HG02884 (cell line): Measurements from ENCODE around the gene PLD1.
"Not testable (repeated sequence)": the region's sequence is repeated elsewhere in the genome, so short reads cannot be mapped to it uniquely, and the experiment has no call there.

Experiments used
- ATAC-seq: cut with Tn5 transposase; IDR thresholded peaks from one replicate; pipeline ENCODE4 v1.9.1; 2021; ENCODE audit warnings: mild to moderate bottlenecking, moderate library complexity; ENCODE audit not compliant: unreplicated experiment

The PLD1 gene

GRCh38 chr3:171626799-171627198, 183.5 kb downstream of the PLD1 start:
- ATAC-seq = not testable (repeated sequence)

- no peak for ATAC-seq
Measured at GRCh38 chr3:171622126-171622525, 188.2 kb downstream of the PLD1 start.

GRCh38 chr3:171620825-171621434, 189.4 kb downstream of the PLD1 start:
- ATAC-seq = no peak

- no peak for ATAC-seq
Measured at GRCh38 chr3:171616798-171617197, 193.5 kb downstream of the PLD1 start.

GRCh38 chr3:171615686-171616085, 194.6 kb downstream of the PLD1 start:
- no peak for ATAC-seq

- ATAC-seq = no peak
Measured at GRCh38 chr3:171615281-171615680, 195.0 kb downstream of the PLD1 start.

GRCh38 chr3:171614318-171614921, 195.9 kb downstream of the PLD1 start:
- no peak for ATAC-seq

- no peak for ATAC-seq
Measured at GRCh38 chr3:171607452-171607851, 202.8 kb downstream of the PLD1 start.

GRCh38 chr3:171606151-171606751, 204.0 kb downstream of the PLD1 start:
- ATAC-seq = no peak

- ATAC-seq = no peak
Measured at GRCh38 chr3:171604370-171604769, 205.9 kb downstream of the PLD1 start.

GRCh38 chr3:171602072-171602471, 208.2 kb downstream of the PLD1 start:
- ATAC-seq = no peak

GRCh38 chr3:171600030-171600429, 210.3 kb downstream of the PLD1 start:
- no peak for ATAC-seq

GRCh38 chr3:171598990-171599389, 211.3 kb downstream of the PLD1 start:
- no peak for ATAC-seq

GRCh38 chr3:171592786-171593185, 217.5 kb downstream of the PLD1 start:
- no peak for ATAC-seq

- ATAC-seq = no peak
Measured at GRCh38 chr3:171591070-171591469, 219.2 kb downstream of the PLD1 start.

GRCh38 chr3:171586274-171586673, 224.0 kb downstream of the PLD1 start:
- ATAC-seq = no peak

GRCh38 chr3:171585039-171585438, 225.2 kb downstream of the PLD1 start:
- no peak for ATAC-seq

- ATAC-seq = no peak
Measured at GRCh38 chr3:171584100-171584499, 226.2 kb downstream of the PLD1 start.

GRCh38 chr3:171574556-171575240, 235.6 kb downstream of the PLD1 start:
- ATAC-seq = no peak

GRCh38 chr3:171569571-171570132, 240.6 kb downstream of the PLD1 start:
- no peak for ATAC-seq

GRCh38 chr3:171568766-171569165, 241.5 kb downstream of the PLD1 start:
- no peak for ATAC-seq
